Upper lobe of left lung (tissue), 6 donors: ENCODE results near the gene IMPA2. TPM values are rescaled to one million over a fixed set of nuclear protein-coding genes. Genes with fewer than 3 reads are reported as not detected.

Source experiments
- ATAC-seq, 2 donors: fragments of 200-7000 bp; cut with Tn5 transposase; one replicate each; pipeline ENCODE4 v1.9.1; 2022; ENCODE audit warnings: mild to moderate bottlenecking in 2 of 2, moderate library complexity in 2 of 2; ENCODE audit not compliant: low FRiP score in 2 of 2
- DNase-seq, 2 donors: peaks; one replicate each; pipeline ENCODE4 v3.0.0-alpha.2; 2019 to 2020
- H3K27ac ChIP-seq, 4 donors: fragments of 200-600 bp; sonication (generic); one replicate each; pipeline ENCODE4 v1.5.1; 2016 to 2019
- H3K27me3 ChIP-seq, 4 donors: fragments of 200-600 bp; sonication (generic); one replicate each; pipeline ENCODE4 v1.5.1; 2017 to 2019
- H3K36me3 ChIP-seq, 4 donors: fragments of 200-600 bp; sonication (generic); one replicate each; pipeline ENCODE4 v1.5.1; 2016 to 2019
- H3K4me1 ChIP-seq, 4 donors: fragments of 200-600 bp; sonication (generic); one replicate each; pipeline ENCODE4 v1.5.1; 2018 to 2019
- H3K4me3 ChIP-seq, 4 donors: fragments of 200-600 bp; sonication (generic); one replicate each; pipeline ENCODE4 v1.5.1; 2017 to 2019; ENCODE audit warnings: mild to moderate bottlenecking in 2 of 4, moderate library complexity in 1 of 4
- H3K9me3 ChIP-seq, 4 donors: fragments of 200-600 bp; sonication (generic); one replicate each; pipeline ENCODE4 v1.5.1; 2018 to 2019
- CTCF ChIP-seq, 6 experiments: fragments of 450-650 bp in 4 of 6; fragments of 200-600 bp in 2 of 6; sonication (generic) in 2 of 6; IDR thresholded peaks; one replicate each; pipeline ENCODE4 v1.5.1; 2016 to 2019; ENCODE audit warnings: antibody characterized with exemption in 6 of 6
- EP300 ChIP-seq, 4 donors: sonication (generic); formaldehyde crosslinking; IDR thresholded peaks; one replicate each; pipeline ENCODE4 v1.5.1; 2017; ENCODE audit warnings: antibody characterized with exemption in 4 of 4, control low read depth in 2 of 4
- POLR2A ChIP-seq, 4 donors: fragments of 450-650 bp; IDR thresholded peaks; one replicate each; pipeline ENCODE4 v1.5.1; 2016 to 2017; ENCODE audit warnings: antibody characterized with exemption in 4 of 4, mild to moderate bottlenecking in 2 of 4
- POLR2AphosphoS5 ChIP-seq, 2 donors: sonication (generic); formaldehyde crosslinking; IDR thresholded peaks; one replicate each; pipeline ENCODE4 v1.5.1; 2017; ENCODE audit warnings: antibody characterized with exemption in 2 of 2
- WGBS, 2 donors: methylation state at CpG; one replicate each; pipeline ENCODE4 v1.1.5; 2017 to 2018; 5-methylcytosine and 5-hydroxymethylcytosine counted together
- total RNA-seq, 6 donors: library from RNA; depleted of rRNA in 4 of 6; stranded (reverse); fragments of >200 nt in 4 of 6; gene quantifications; one replicate each; pipeline versions ENCODE4 v1.1.0 to v1.2.1, GENCODE V29; 2016 to 2021
- donor health status: DM: no; HTN: no; CAD: no; lungs with moderate emphysema.
- donor health status: DM: no; HTN: yes; CAD: no; lungs with severe emphysema.

The IMPA2 gene
- total RNA-seq, 6 donors from 2014 or later, result 59.3 to 111 (median 77.6) TPM

GRCh38 chr18:12030670-12031069 lies 49.4 kb downstream of the IMPA2 start:
- Histone ChIP-seq H3K27ac (no peak overlapping the region), H3K4me1 (peaks cover 0 to 6% (median 1%) of the 10 kb centered on the region in 4 donors), H3K36me3 (peaks cover 3 to 50% (median 21%) of the 10 kb centered on the region in 4 donors), H3K4me3 (no peak overlapping the region), H3K9me3 (no peaks in the 10 kb centered on the region), H3K27me3 (no peaks in the 10 kb centered on the region)
- DNase-seq, result no peak
- TF ChIP-seq POLR2AphosphoS5 (IDR thresholded peaks at IDR 0.05), result no peak
- no peak for ATAC-seq
- 88 to 90% methylated on average over 9 to 10 of the region's 10 CpGs for WGBS, 2 donors

- no peak overlapping the region for H3K4me3 ChIP-seq
- TF ChIP-seq EP300 (IDR thresholded peaks at IDR 0.05), result no peak
- TF ChIP-seq POLR2A (IDR thresholded peaks at IDR 0.05), result no peak
- TF ChIP-seq CTCF (IDR thresholded peaks at IDR 0.05), result no peak
- TF ChIP-seq POLR2AphosphoS5 (IDR thresholded peaks at IDR 0.05), result no peak
- WGBS, 2 donors, result 96 to 100% methylated on average over 1 of the region's 1 CpG
- peaks cover 0 to 6% (median 1%) of the 10 kb centered on the region in 4 donors for H3K4me1 ChIP-seq
- no peaks in the 10 kb centered on the region for H3K27me3 ChIP-seq
- no peaks in the 10 kb centered on the region for H3K9me3 ChIP-seq
- H3K27ac ChIP-seq, result no peak overlapping the region
- DNase-seq (no peak), ATAC-seq (no peak)
- peaks cover 3 to 50% (median 21%) of the 10 kb centered on the region in 4 donors for H3K36me3 ChIP-seq
Measured at GRCh38 chr18:12031181-12031580, 49.9 kb downstream of the IMPA2 start.

- Histone ChIP-seq H3K27me3 (no peaks in the 10 kb centered on the region), H3K36me3 (peaks cover 3 to 50% (median 21%) of the 10 kb centered on the region in 4 donors), H3K4me1 (peaks cover 0 to 5% (median 0%) of the 10 kb centered on the region in 4 donors), H3K9me3 (no peaks in the 10 kb centered on the region), H3K4me3 (no peak overlapping the region), H3K27ac (no peak overlapping the region)
- DNase-seq (no peak), ATAC-seq (peak in 1 of 2 donors; percentile 76)
- 65 to 70% methylated on average over 7 of the region's 7 CpGs for WGBS, 2 donors
- TF ChIP-seq CTCF (IDR thresholded peaks at IDR 0.05) (no peak), POLR2AphosphoS5 (IDR thresholded peaks at IDR 0.05) (no peak), EP300 (IDR thresholded peaks at IDR 0.05) (no peak), POLR2A (IDR thresholded peaks at IDR 0.05) (no peak)
Measured at GRCh38 chr18:12031846-12032245, 50.5 kb downstream of the IMPA2 start.

- TF ChIP-seq EP300 (IDR thresholded peaks at IDR 0.05), result no peak
- TF ChIP-seq POLR2AphosphoS5 (IDR thresholded peaks at IDR 0.05), result no peak
- TF ChIP-seq CTCF (IDR thresholded peaks at IDR 0.05), result no peak
- no peak for TF ChIP-seq POLR2A (IDR thresholded peaks at IDR 0.05)
- Histone ChIP-seq H3K4me1 (peaks cover 0 to 1% (median under 1%) of the 10 kb centered on the region in 4 donors), H3K36me3 (peaks cover 3 to 49% (median 20%) of the 10 kb centered on the region in 4 donors), H3K27me3 (no peaks in the 10 kb centered on the region), H3K4me3 (no peak overlapping the region), H3K27ac (no peak overlapping the region), H3K9me3 (no peaks in the 10 kb centered on the region)
- WGBS, 2 donors, result 92 to 94% methylated on average over 11 of the region's 11 CpGs
- ATAC-seq (no peak), DNase-seq (no peak)
Measured at GRCh38 chr18:12032786-12033642, 51.7 kb downstream of the IMPA2 start.

GRCh38 chr18:12033643-12034025 lies 52.3 kb downstream of the IMPA2 start:
- H3K4me3 ChIP-seq, result no peak overlapping the region
- ATAC-seq, result no peak
- TF ChIP-seq POLR2AphosphoS5 (IDR thresholded peaks at IDR 0.05), result no peak
- no peak for TF ChIP-seq POLR2A (IDR thresholded peaks at IDR 0.05)
- TF ChIP-seq EP300 (IDR thresholded peaks at IDR 0.05), result no peak
- TF ChIP-seq CTCF (IDR thresholded peaks at IDR 0.05), result no peak
- no peaks in the 10 kb centered on the region for H3K27me3 ChIP-seq
- peaks cover 6 to 7% (median 7%) of the 10 kb centered on the region in 4 donors for H3K4me1 ChIP-seq
- no peaks in the 10 kb centered on the region for H3K9me3 ChIP-seq
- peaks cover 1 to 42% (median 17%) of the 10 kb centered on the region in 4 donors for H3K36me3 ChIP-seq
- H3K27ac ChIP-seq, result no peak overlapping the region
- DNase-seq, result no peak
- 72% methylated on average over 7 of the region's 7 CpGs for WGBS, 2 donors
